Skin epidermis (tissue), 12 donors: Measurements from ENCODE around the gene RAD52.
"Not testable (repeated sequence)": the region's sequence is repeated elsewhere in the genome, so short reads cannot be mapped to it uniquely, and the experiment has no call there.

ENCODE experiments used
- H3K27ac ChIP-seq, 21 experiments: fragments of 200-600 bp; sonication (generic) in 11 of 21; one replicate each; pipeline ENCODE4 v1.5.0; 2020; ENCODE audit warnings: mild to moderate bottlenecking in 3 of 21, inconsistent platforms in 2 of 21, moderate library complexity in 2 of 21
- H3K4me3 ChIP-seq, 7 experiments: fragments of 200-600 bp; sonication (generic) in 2 of 7; one replicate each; pipeline ENCODE4 v1.5.0; 2020; ENCODE audit warnings: inconsistent platforms in 2 of 7, mild to moderate bottlenecking in 2 of 7, moderate library complexity in 1 of 7

Gene RAD52

GRCh38 chr12:969821-970220, 20.3 kb upstream of the RAD52 start:
- Histone ChIP-seq H3K27ac (no peak overlapping the region), H3K4me3 (no peak overlapping the region)

- H3K27ac ChIP-seq = no peak overlapping the region
- H3K4me3 ChIP-seq = no peak overlapping the region
Observed at GRCh38 chr12:968545-968944, 19.1 kb upstream of the RAD52 start.

DNA sequence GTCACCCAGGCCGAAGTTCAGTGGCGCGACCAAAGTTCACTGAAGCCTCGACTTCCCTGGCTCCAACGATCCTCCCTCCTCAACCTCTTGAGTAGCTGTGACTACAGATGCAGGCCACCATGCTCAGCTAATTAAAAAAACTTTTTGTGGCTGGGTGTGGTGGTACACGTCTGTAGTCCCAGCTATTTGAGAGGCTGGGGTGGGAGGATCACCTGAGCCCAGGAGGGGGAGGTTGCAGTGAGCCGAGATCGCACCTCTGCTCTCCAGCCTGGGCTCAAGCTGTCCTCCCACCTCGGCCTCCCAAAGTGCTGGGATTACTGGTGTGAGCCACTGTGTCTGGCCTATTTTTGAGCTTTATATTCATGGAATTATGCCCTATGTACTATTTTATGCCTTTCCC, 18.1 kb upstream of the RAD52 start:
- Histone ChIP-seq H3K4me3 (no peak overlapping the region), H3K27ac (no peak overlapping the region)

- Histone ChIP-seq H3K4me3 (no peak overlapping the region), H3K27ac (no peak overlapping the region)
Observed at GRCh38 chr12:966724-967123, 17.2 kb upstream of the RAD52 start.

GRCh38 chr12:958588-959123, 9.2 kb upstream of the RAD52 start:
- no peak overlapping the region for H3K4me3 ChIP-seq
- no peak overlapping the region for H3K27ac ChIP-seq

DNA sequence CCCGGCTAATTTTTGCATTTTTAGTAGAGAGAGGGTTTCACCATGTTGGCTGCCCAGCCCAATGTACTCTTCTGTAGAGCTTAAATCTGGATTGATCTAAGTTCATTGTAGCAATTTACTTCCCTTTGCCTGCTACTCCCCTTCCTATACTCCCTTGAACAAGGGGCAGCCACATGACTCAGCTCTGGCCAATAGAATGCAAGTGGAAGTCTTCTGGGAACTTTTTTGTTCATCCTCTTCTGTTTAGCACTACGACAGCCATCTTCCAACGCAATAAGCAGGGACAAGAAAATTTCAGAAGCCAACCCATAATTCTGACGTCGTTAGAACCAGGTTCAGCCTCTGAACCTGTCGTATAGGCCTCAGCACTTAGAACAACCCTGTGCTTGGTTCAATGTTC, 6.4 kb upstream of the RAD52 start:
- no peak overlapping the region for H3K4me3 ChIP-seq
- H3K27ac ChIP-seq = no peak overlapping the region

GRCh38 chr12:954741-955140, 5.2 kb upstream of the RAD52 start:
- no peak overlapping the region for H3K27ac ChIP-seq
- no peak overlapping the region for H3K4me3 ChIP-seq

GRCh38 chr12:953776-954175, 4.3 kb upstream of the RAD52 start:
- no peak overlapping the region for H3K4me3 ChIP-seq
- peak overlapping the region in 1 of 21 experiments; percentile 10 for H3K27ac ChIP-seq

- no peak overlapping the region for H3K4me3 ChIP-seq
- no peak overlapping the region for H3K27ac ChIP-seq
Observed at GRCh38 chr12:951176-951575, 1.7 kb upstream of the RAD52 start.

DNA sequence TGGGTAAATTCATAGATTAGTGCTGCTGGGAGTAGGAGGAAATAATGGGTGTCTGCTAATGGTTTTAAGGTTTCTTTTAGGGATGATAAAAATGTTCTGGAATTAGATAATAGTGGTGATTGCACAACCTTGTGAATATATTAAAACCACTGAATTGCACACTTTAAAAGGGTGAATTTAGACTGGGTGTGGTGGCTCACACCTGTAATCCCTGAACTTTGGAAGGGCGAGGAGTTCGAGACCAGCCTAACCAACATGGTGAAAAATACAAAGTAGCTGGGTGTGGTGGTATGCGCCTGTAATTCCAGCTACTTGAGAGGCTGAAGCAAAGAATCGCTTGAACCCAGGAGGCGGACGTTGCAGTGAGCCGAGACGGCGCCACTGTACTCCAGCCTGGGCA, 1.3 kb downstream of the RAD52 start:
- Histone ChIP-seq H3K4me3 (peak overlapping the region in 6 of 7 experiments; percentile 65 to 83 (median 72)), H3K27ac (peak overlapping the region in 11 of 21 experiments; percentile 76 to 94 (median 91))

DNA sequence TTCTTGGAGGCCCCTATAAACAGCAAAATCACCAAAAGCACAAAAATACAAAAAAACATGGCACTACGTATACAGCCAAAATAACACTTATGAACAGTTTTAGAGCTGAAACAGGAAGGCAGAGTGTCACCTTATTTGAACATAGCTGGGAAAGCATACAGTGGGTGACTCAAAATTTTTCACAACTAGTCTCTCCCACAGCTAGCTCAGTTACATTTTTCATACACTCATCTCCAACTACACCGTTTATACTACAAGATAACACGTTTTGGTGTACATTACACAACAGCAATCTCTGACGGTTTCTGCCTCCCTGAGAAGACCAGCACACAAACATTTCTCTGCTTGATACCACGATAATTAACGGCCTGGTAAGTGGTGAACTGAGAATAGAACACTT, 2.9 kb downstream of the RAD52 start:
- Histone ChIP-seq H3K4me3 (no peak overlapping the region), H3K27ac (no peak overlapping the region)

- H3K27ac ChIP-seq = no peak overlapping the region
- H3K4me3 ChIP-seq = no peak overlapping the region
Observed at GRCh38 chr12:946212-946611, 3.3 kb downstream of the RAD52 start.

DNA sequence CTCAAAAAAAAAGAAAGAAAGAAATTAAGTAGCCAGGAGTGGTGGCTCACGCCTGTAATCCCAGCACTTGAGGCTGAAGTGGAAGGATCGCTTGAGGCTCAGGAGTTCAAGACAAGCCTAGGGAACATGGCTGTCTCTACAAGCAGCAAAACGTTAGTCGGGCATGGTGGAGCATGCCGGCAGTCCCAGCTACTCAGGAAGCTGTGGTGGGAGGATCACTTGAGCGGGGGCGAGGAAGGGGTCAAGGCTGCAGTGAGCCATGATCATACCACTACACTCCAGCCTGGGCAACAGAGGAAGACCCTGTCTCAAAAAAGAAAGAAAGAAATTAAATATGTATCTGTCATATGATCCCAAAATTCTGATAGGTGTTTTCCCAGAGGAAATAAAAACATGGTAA, 5.3 kb downstream of the RAD52 start:
- no peak overlapping the region for H3K27ac ChIP-seq

GRCh38 chr12:943051-943450, 6.4 kb downstream of the RAD52 start:
- Histone ChIP-seq H3K27ac (no peak overlapping the region), H3K4me3 (no peak overlapping the region)

More for the DNA sequence above, 5.3 kb downstream of the RAD52 start:
- H3K4me3 ChIP-seq = no peak overlapping the region

DNA sequence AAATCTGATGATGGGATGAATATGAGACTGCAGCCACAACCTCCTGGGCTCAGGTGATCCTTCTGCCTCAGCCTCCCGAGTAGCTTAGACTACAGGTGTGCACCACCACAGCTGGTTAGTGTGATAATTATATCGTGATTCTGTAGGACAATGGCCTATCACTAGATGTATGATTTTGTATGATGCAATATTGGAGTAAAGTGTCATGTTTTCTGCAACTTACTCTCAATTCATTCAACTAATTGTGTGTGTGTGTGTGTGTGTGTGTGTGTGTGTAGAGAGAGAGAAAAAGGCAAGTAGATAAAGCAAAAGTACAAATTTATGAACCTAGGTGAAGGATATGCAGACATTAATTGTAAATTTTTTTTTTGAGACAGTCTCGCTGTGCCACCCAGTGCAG, 10.7 kb downstream of the RAD52 start:
- Histone ChIP-seq H3K27ac (no peak overlapping the region), H3K4me3 (no peak overlapping the region)

GRCh38 chr12:936377-937345, 12.8 kb downstream of the RAD52 start:
- H3K4me3 ChIP-seq = no peak overlapping the region
- H3K27ac ChIP-seq = no peak overlapping the region

DNA sequence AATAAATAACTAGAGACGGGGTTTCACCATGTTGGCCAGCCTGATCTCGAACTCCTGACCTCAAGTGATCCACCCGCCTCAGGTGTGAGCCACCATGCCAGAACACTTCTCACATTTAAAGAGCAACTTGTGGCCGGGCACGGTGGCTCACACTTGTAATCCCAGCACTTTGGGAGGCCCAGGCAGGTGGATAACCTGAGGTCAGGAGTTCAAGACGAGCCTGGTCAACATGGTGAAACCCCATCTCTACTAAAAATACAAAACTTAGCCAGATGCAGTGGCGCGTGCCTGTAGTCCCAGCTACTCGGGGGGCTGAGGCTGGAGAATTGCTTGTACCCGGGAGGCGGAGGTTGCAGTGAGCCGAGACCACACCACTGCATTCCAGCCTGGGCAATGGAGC, 13.6 kb downstream of the RAD52 start:
- H3K4me3 ChIP-seq, H3K27ac ChIP-seq: not testable (repeated sequence)

DNA sequence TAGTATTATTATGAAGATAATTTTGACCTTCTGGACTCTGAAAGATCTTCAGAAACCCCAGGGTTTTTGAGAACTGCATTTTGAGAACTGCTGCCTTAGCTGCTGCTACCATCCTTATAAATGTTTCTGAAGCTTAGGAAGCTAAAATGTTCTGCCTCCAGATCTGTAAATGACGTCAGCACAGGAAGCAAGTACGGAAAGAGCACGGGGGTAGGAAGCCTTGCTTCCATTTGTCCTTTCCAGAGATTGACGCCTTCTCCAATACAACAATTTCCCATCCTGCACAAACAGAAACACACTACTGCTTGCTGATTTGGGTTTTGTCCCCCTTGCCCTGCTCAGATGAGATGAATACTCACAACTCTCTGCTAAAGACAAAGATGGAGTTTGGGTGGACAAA, 17.9 kb downstream of the RAD52 start:
- Histone ChIP-seq H3K4me3 (no peak overlapping the region), H3K27ac (no peak overlapping the region)

GRCh38 chr12:931060-931459, 18.4 kb downstream of the RAD52 start:
- Histone ChIP-seq H3K4me3 (no peak overlapping the region), H3K27ac (no peak overlapping the region)

- Histone ChIP-seq H3K4me3 (no peak overlapping the region), H3K27ac (no peak overlapping the region)
Observed at GRCh38 chr12:926641-927040, 22.9 kb downstream of the RAD52 start.

DNA sequence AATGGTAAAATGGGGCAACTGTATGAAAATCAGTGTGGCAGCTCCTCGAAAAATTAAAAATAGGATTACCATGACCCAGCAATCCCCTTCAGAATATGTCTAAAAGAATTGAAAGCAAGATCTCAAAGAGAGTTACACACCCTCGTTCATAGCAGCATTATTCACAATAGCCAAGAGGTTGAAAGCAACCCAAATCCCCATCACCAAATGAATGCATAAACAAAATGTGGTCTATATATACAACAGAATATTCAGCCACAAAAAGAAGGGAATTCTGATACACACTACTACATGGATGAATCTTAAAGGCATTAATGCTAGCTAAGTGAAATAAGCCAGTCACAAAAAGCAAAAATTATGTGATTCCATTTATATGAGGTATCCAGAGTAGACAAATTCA, 27.2 kb downstream of the RAD52 start:
- Histone ChIP-seq H3K4me3 (no peak overlapping the region), H3K27ac (no peak overlapping the region)
